Measurements from ENCODE around the gene MEOX2.

MEOX2 gene

GRCh38 chr7:15607529-15608210 is 78.8 kb downstream of the MEOX2 start:
- no peak for DNase-seq

GRCh38 chr7:15606561-15606960 is 79.9 kb downstream of the MEOX2 start:
- no peak for DNase-seq

- DNase-seq = no peak
Measured at GRCh38 chr7:15604166-15604565, 82.3 kb downstream of the MEOX2 start.

- no peak for DNase-seq
Measured at GRCh38 chr7:15603124-15603523, 83.4 kb downstream of the MEOX2 start.

GRCh38 chr7:15602236-15602635 is 84.2 kb downstream of the MEOX2 start:
- no peak for DNase-seq

- DNase-seq = no peak
Measured at GRCh38 chr7:15601175-15601574, 85.3 kb downstream of the MEOX2 start.

- DNase-seq = no peak
Measured at GRCh38 chr7:15600298-15600697, 86.2 kb downstream of the MEOX2 start.

- DNase-seq = no peak
Measured at GRCh38 chr7:15594461-15594860, 92.0 kb downstream of the MEOX2 start.

GRCh38 chr7:15593382-15593781 is 93.1 kb downstream of the MEOX2 start:
- no peak for DNase-seq

- DNase-seq = no peak
Measured at GRCh38 chr7:15586266-15586665, 100.2 kb downstream of the MEOX2 start.

- DNase-seq = no peak
Measured at GRCh38 chr7:15584575-15584974, 101.9 kb downstream of the MEOX2 start.

- no peak for DNase-seq
Measured at GRCh38 chr7:15582773-15583172, 103.7 kb downstream of the MEOX2 start.

GRCh38 chr7:15581352-15581951 is 105.0 kb downstream of the MEOX2 start:
- no peak for DNase-seq

GRCh38 chr7:15580604-15581351 is 105.7 kb downstream of the MEOX2 start:
- no peak for DNase-seq

GRCh38 chr7:15577600-15577999 is 108.9 kb downstream of the MEOX2 start:
- no peak for DNase-seq

- no peak for DNase-seq
Measured at GRCh38 chr7:15571301-15571878, 115.1 kb downstream of the MEOX2 start.

GRCh38 chr7:15567652-15568051 is 118.8 kb downstream of the MEOX2 start:
- DNase-seq = no peak

GRCh38 chr7:15567036-15567435 is 119.4 kb downstream of the MEOX2 start:
- DNase-seq = no peak

- no peak for DNase-seq
Measured at GRCh38 chr7:15566476-15566875, 120.0 kb downstream of the MEOX2 start.

- DNase-seq = no peak
Measured at GRCh38 chr7:15561835-15562234, 124.6 kb downstream of the MEOX2 start, which contains the start of gene AGMO. Gene AGMO, minus strand, starts transcription at chr7:15562015.

Measured in activated effector memory CD4-positive, alpha-beta T cell treated with Interleukin-2 at 50 U/mL for 16 hours (primary cell).